ENCODE data around the gene BOD1L1. TPM values are rescaled to one million over a fixed set of nuclear protein-coding genes. Genes with fewer than 3 reads are reported as not detected.

BOD1L1 gene
- total and polyA plus RNA-seq, 2 experiments from 2014 or later = 6.6 to 16.5 TPM

DNA sequence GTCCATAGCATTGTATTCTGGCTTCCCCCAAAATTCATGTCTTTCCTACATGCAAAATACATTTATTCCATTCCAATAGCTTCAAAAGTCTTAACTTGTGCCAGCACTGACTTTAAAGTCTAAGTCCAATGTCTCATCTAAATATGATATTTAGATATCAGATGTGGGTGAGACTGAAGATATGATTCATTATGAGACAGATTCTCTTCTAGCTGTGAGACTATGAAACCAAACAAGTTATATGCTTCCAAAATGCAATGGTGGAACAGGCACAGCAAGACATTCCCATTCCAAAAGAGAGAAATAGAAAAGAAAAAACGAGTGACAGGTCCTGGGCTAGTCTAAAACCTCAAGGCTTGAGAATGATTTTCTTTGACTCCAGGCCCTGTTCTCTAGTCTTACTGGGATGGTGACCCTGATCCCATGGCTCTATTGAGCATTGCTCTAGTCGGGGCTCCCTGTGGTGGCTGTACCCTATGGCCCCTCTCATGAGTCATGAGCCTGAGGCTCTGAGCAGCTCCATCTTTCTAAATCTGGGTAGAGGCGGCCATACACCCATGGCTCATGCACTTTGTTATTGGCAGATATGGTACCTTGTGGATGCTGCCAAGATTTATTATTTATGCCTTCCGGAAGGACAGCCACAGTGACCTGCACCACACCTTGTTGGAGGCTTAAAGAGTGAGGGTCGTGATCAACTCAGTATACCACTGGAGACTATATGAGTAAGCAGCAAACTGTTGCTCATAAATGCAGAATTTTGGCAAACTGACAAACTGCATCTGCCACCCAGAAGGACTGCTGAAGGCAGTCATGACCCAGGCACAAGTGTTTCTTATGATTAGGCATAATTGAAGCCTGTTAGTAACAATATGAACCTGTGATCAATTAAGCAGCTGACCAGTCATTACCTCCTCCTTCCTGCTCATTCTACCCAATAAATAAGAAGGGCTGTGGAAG lies 38.5 kb upstream of the BOD1L1 start:
- DNase-seq = no peak
- 25 to 26% methylated on average over 5 of the region's 5 CpGs for whole genome bisulfite sequencing, 2 experiments (ENCODE audit: low coverage in 1 of 2, low lambda C conversion rate in 2 of 2, missing lambda C conversion rate in 2 of 2)
- H3K9me2 ChIP-seq (ENCODE audit: insufficient read depth) = peaks cover 3% of the 10 kb centered on the region; the same call in 1 of the 2 replicates
- H3K27ac ChIP-seq = no peak overlapping the region
- H4K20me1 ChIP-seq (ENCODE audit: insufficient read depth) = no peaks in the 10 kb centered on the region
- no peaks in the 10 kb centered on the region for H3K79me2 ChIP-seq (ENCODE audit: insufficient read depth)
- H2AFZ ChIP-seq = no peak overlapping the region
- H3K9ac ChIP-seq = no peak overlapping the region
- in situ Hi-C loops (cut with MboI) = loop anchor here (25.0 kb wide), 1 partner anchor 1496 kb away; no protein-coding TSS in a partner anchor
- H3K4me3 ChIP-seq = no peak overlapping the region
- TF ChIP-seq EZH2phosphoT487 (IDR thresholded peaks at IDR 0.05; ENCODE audit: insufficient read depth, low read depth) (no peak), EZH2 (IDR thresholded peaks at IDR 0.05; ENCODE audit: insufficient read depth, poor library complexity, severe bottlenecking) (no peak)
- H3K4me1 ChIP-seq (ENCODE audit: insufficient read depth) = no peaks in the 10 kb centered on the region
- no peaks in the 10 kb centered on the region for H3K36me3 ChIP-seq (ENCODE audit: low read depth)
- no peaks in the 10 kb centered on the region for H3K27me3 ChIP-seq (replicated peaks; ENCODE audit: insufficient read depth)
- H3K9me3 ChIP-seq (ENCODE audit: low read depth) = no peaks in the 10 kb centered on the region
- no peaks in the 10 kb centered on the region for H3F3A ChIP-seq (ENCODE audit: insufficient read depth)
- no peak overlapping the region for H3K4me2 ChIP-seq (ENCODE audit: unreplicated experiment)

DNA sequence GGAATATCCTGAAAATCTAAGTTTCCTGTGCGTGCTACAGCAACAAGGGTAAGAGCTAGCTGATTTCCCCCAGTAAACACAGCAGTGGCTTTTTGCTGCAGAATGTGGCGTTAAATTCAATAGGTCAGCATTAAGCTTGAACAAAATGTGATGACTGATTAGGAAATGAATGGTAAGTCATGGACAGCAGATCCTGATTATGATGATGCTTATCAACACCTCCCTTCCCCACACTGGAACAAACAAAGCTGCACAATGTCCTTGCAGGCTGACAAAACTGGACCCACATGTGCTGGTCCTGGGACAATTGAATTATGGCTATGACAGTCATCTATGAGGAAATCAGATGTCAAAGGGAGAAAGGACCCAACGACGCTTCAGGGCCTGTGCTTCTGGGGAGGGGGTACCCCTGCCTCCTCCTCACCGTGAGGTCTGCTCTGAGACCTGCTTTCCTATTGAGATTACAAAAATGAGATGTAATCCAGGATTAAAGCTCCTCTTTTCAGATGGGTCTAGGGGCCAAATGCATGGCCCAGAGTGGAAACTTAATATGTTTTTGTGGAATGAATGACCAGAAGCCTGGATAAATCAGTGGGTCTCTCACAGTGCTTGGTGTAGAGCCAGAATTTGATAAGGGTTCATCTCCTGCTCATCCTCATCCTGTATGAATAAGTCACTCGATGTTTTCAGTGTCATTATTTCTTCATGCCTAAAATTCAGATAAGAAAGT lies 32.0 kb upstream of the BOD1L1 start:
- no peaks in the 10 kb centered on the region for H3K36me3 ChIP-seq (ENCODE audit: low read depth)
- in situ Hi-C loops (cut with MboI) = loop anchor here (25.0 kb wide), 1 partner anchor 1503 kb away; no protein-coding TSS in a partner anchor
- no peaks in the 10 kb centered on the region for H3K9me3 ChIP-seq (ENCODE audit: low read depth)
- TF ChIP-seq EZH2 (IDR thresholded peaks at IDR 0.05; ENCODE audit: insufficient read depth, poor library complexity, severe bottlenecking) (no peak), EZH2phosphoT487 (IDR thresholded peaks at IDR 0.05; ENCODE audit: insufficient read depth, low read depth) (no peak)
- H3F3A ChIP-seq (ENCODE audit: insufficient read depth) = no peaks in the 10 kb centered on the region
- WGBS, 2 experiments (ENCODE audit: low coverage in 1 of 2, low lambda C conversion rate in 2 of 2, missing lambda C conversion rate in 2 of 2) = 57 to 58% methylated on average over 6 of the region's 6 CpGs
- no peak overlapping the region for H3K4me2 ChIP-seq (ENCODE audit: unreplicated experiment)
- H4K20me1 ChIP-seq (ENCODE audit: insufficient read depth) = no peaks in the 10 kb centered on the region
- DNase-seq = no peak
- no peaks in the 10 kb centered on the region for H3K9me2 ChIP-seq (ENCODE audit: insufficient read depth)
- no peaks in the 10 kb centered on the region for H3K4me1 ChIP-seq (ENCODE audit: insufficient read depth)
- H2AFZ ChIP-seq = no peak overlapping the region
- H3K79me2 ChIP-seq (ENCODE audit: insufficient read depth) = no peaks in the 10 kb centered on the region
- H3K27ac ChIP-seq = no peak overlapping the region
- H3K27me3 ChIP-seq (replicated peaks; ENCODE audit: insufficient read depth) = no peaks in the 10 kb centered on the region
- H3K9ac ChIP-seq = no peak overlapping the region
- no peak overlapping the region for H3K4me3 ChIP-seq

DNA sequence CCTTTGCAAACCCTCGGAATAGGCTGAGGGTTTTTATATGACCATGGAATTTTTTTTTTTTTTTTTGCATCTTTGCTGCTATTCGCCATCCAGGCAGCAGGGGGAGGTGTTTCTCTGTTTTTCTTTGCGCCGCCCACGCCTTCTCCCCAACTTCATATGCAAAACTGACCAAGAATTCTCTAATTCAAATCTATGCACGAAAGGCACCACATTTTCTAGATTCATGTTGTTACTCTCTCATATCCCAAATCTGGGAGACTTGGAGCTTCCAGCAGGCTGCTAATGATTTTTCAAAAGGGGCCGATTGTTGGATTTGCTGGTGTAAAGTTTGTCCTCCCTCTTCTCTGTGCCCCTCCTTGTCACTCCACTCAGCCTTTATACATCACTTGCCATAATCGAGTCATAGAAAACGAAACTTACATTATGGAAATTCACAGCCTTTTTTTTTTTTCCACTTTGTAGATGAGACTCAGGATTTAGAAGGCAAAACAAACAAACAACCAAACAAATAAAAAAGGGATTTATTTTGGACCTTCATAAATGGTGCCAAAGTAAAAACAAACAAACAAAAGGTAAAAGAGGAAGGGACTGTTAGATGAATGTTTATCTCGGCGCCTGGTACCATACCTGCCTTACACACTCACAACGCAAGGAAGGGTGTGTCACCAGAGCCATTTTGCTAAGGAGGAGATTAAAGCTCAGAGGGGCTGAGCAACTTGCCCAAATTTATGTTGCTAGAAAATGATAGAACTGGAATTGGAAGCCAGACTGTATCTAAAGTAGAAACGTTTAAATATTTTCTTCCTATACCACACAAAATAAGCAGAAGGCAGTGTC lies 29.3 kb upstream of the BOD1L1 start:
- Histone ChIP-seq H3K4me3 (peak overlapping the region; percentile 80), H3F3A (ENCODE audit: insufficient read depth) (no peaks in the 10 kb centered on the region), H3K9me2 (ENCODE audit: insufficient read depth) (no peaks in the 10 kb centered on the region), H4K20me1 (ENCODE audit: insufficient read depth) (no peaks in the 10 kb centered on the region), H3K36me3 (ENCODE audit: low read depth) (no peaks in the 10 kb centered on the region), H3K79me2 (ENCODE audit: insufficient read depth) (no peaks in the 10 kb centered on the region), H3K9me3 (ENCODE audit: low read depth) (no peaks in the 10 kb centered on the region), H2AFZ (peak overlapping the region; percentile 87), H3K27ac (no peak overlapping the region; the same call in 1 of the 2 replicates), H3K9ac (peak overlapping the region; percentile 75), H3K27me3 (replicated peaks; ENCODE audit: insufficient read depth) (no peaks in the 10 kb centered on the region), H3K4me1 (ENCODE audit: insufficient read depth) (0 out of 2 replicates have a peak, but pooled peaks cover 3% of the 10 kb centered on the region), H3K4me2 (ENCODE audit: unreplicated experiment) (peak overlapping the region; percentile 96)
- in situ Hi-C loops (cut with MboI) = loop anchor here (25.0 kb wide), 1 partner anchor 1506 kb away; no protein-coding TSS in a partner anchor
- peak; percentile 88 for DNase-seq
- 9% methylated on average over 13 of the region's 13 CpGs for WGBS, 2 experiments (ENCODE audit: low coverage in 1 of 2, low lambda C conversion rate in 2 of 2, missing lambda C conversion rate in 2 of 2)
- no peak for TF ChIP-seq EZH2phosphoT487 (IDR thresholded peaks at IDR 0.05; ENCODE audit: insufficient read depth, low read depth)
- no peak for TF ChIP-seq EZH2 (IDR thresholded peaks at IDR 0.05; ENCODE audit: insufficient read depth, poor library complexity, severe bottlenecking)
